ENCODE results near the gene DNAJC24.

DNA sequence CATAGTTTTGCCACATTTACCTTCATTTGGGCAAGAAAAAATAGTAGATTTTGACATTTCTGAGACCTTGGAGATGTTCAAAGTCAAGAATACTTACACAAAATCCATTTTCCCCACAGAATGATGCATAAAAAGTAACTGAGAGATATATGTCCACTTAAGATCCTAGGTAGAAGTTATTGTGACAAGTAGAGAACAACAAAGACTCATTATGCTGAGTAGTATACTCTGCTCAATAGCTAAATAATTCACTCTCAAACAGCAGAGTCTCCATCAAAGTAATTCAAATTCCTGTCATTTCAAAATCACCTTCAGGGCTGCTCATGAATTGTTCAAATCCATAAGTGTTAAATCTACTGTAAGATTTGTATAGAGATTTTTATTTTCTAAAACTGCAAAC lies 104.4 kb downstream of the DNAJC24 start:
- TF ChIP-seq, protein P1, sequence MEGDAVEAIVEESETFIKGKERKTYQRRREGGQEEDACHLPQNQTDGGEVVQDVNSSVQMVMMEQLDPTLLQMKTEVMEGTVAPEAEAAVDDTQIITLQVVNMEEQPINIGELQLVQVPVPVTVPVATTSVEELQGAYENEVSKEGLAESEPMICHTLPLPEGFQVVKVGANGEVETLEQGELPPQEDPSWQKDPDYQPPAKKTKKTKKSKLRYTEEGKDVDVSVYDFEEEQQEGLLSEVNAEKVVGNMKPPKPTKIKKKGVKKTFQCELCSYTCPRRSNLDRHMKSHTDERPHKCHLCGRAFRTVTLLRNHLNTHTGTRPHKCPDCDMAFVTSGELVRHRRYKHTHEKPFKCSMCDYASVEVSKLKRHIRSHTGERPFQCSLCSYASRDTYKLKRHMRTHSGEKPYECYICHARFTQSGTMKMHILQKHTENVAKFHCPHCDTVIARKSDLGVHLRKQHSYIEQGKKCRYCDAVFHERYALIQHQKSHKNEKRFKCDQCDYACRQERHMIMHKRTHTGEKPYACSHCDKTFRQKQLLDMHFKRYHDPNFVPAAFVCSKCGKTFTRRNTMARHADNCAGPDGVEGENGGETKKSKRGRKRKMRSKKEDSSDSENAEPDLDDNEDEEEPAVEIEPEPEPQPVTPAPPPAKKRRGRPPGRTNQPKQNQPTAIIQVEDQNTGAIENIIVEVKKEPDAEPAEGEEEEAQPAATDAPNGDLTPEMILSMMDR (IDR thresholded peaks at IDR 0.05) = no peak
- TF ChIP-seq POLR2A (IDR thresholded peaks at IDR 0.05) (no peak), EP300 (IDR thresholded peaks at IDR 0.05) (no peak)
